ENCODE data around the gene ZBTB21.

The ZBTB21 gene

DNA sequence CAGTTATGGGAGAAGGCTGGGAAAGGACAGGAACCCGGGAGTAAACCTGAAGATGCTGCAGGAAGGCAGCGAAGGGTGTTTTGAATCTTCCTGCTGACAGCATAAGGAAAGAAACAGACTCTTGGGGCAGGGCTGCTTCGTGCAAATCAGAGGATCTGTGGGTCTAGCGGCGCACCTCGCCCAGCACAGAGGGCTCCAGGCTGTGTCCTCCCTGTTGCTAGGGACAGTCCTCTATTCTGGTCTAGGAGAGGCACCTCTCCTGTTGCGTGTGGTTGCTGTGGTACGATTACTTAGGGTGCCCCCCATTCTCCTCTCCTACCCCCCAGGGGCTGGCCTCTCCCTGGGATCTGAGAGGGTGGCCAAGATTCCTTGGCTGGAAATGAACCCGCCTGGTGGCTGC, 67.7 kb downstream of the ZBTB21 start:
- FAIRE-seq (no peak), DNase-seq (ENCODE audit: insufficient read length) (no peak)
- no peak for TF ChIP-seq POLR2AphosphoS5 (IDR thresholded peaks at IDR 0.05; ENCODE audit: low read depth, low read length)
- no peak for TF ChIP-seq POLR2A (IDR thresholded peaks at IDR 0.05; ENCODE audit: low read depth, low read length)
- TF ChIP-seq TAF1 (IDR thresholded peaks at IDR 0.05; ENCODE audit: borderline replicate concordance, low read depth, low read length): no peak

DNA sequence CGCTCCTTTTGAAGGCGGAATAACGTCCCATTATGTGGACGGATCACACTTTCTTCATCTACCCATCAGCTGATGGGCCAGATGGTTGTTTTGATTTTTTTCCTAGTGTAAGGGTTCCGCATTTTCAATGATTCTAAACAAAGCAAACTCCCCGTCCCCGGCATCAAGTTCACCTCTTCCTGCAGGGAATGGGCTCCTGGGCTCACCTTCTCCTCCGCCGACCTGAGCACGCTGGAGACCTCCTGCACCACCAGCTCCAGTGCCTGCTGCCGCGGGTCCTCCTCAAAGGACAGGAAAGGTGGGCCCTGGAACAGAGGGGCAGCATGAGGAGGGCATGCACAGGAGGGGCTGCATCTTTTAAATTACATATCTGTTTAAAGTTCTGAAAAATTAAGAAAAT, 68.2 kb downstream of the ZBTB21 start:
- TF ChIP-seq TAF1 (IDR thresholded peaks at IDR 0.05; ENCODE audit: borderline replicate concordance, low read depth, low read length) (no peak), POLR2AphosphoS5 (IDR thresholded peaks at IDR 0.05; ENCODE audit: low read depth, low read length) (no peak), POLR2A (IDR thresholded peaks at IDR 0.05; ENCODE audit: low read depth, low read length) (no peak)
- DNase-seq (ENCODE audit: insufficient read length) (no peak), FAIRE-seq (no peak)

DNA sequence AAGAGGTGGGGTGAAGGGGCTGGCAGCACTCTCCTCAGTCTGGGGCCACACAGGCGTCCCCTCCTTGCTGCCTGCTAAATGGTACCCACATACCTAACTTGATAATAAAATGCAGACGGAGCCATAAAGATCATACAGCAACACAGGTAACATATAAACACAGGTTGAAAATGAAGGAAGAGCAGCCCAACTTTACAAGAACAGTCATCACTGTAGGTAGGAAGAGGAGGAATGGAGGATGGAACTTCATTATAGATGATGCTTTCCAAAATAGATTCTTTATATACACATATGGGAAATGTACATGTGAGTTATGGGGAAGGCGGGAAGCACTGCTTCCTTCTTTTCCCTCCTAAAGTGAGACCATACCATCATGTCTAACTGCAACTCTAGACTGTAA, 69.7 kb downstream of the ZBTB21 start:
- no peak for TF ChIP-seq POLR2AphosphoS5 (IDR thresholded peaks at IDR 0.05; ENCODE audit: low read depth, low read length)
- TF ChIP-seq POLR2A (IDR thresholded peaks at IDR 0.05; ENCODE audit: low read depth, low read length): no peak
- TF ChIP-seq TAF1 (IDR thresholded peaks at IDR 0.05; ENCODE audit: borderline replicate concordance, low read depth, low read length): no peak
- FAIRE-seq (no peak), DNase-seq (ENCODE audit: insufficient read length) (no peak)

DNA sequence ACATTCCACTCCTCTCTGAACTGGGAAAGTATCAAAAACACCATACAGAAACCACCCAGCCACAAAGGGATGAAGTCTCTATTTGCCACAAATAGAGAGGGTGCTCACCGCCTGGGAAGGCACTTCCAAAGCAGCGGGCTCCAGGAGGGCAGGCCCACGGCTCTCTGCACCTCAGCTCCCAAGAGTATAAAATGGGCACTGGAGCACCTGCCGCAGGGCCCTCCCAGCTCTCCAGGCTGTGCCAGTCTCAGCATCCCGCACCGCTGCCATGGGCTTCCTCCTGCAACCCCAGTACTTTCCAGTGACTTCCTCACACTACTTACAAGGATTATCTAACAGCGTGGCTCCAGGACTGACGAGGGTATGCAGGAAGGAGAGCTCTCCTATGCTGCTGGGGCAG, 70.8 kb downstream of the ZBTB21 start:
- TF ChIP-seq TAF1 (IDR thresholded peaks at IDR 0.05; ENCODE audit: borderline replicate concordance, low read depth, low read length) (no peak), POLR2A (IDR thresholded peaks at IDR 0.05; ENCODE audit: low read depth, low read length) (no peak), POLR2AphosphoS5 (IDR thresholded peaks at IDR 0.05; ENCODE audit: low read depth, low read length) (no peak)
- no peak for FAIRE-seq
- no peak for DNase-seq (ENCODE audit: insufficient read length)

All from GM12892 (cell line).